H1 (cell line): ENCODE measurements around the gene MYO16. TPM values are rescaled to one million over a fixed set of nuclear protein-coding genes. Genes with fewer than 3 reads are reported as not detected.

Source experiments
- CTCF ChIA-PET: fragments of 300-600 bp; sonication (Branson Sonifier 250); formaldehyde crosslinking; loops from one replicate; lab custom pipeline; 2021; ENCODE audit not compliant: partially characterized antibody; lab: Charles Lee
- POLR2A ChIA-PET: fragments of 300-600 bp; sonication (Branson Sonifier 250); formaldehyde crosslinking; loops from one replicate; lab custom pipeline; 2021; ENCODE audit warnings: inconsistent platforms; ENCODE audit not compliant: partially characterized antibody; lab: Charles Lee
- DNase-seq, 2 experiments: peaks; one replicate each; pipeline versions ENCODE4 v3.0.0 to v3.0.0-alpha.2; 2010 to 2022; ENCODE audit warnings: low spot score in 2 of 2, low read depth in 1 of 2, mixed read lengths in 1 of 2
- FAIRE-seq: peaks from 2 replicates; lab custom pipeline; 2011; peaks lifted over from hg19 to GRCh38; lab: Jason Lieb, UNC
- H2AFZ ChIP-seq: 2 replicates; pipeline ENCODE4 v1.8.1; 2012; ENCODE audit warnings: low read length, inconsistent platforms
- H2AK5ac ChIP-seq: 2 replicates; pipeline ENCODE4 v1.6.1; 2013; ENCODE audit warnings: low read depth, low read length
- H2BK120ac ChIP-seq: replicated peaks from 2 replicates; pipeline ENCODE3; 2013; ENCODE audit warnings: low read depth, low read length, inconsistent platforms
- H2BK12ac ChIP-seq: 2 replicates; pipeline ENCODE4 v1.6.1; 2013; ENCODE audit warnings: low read depth, low read length
- H2BK15ac ChIP-seq: 2 replicates; pipeline ENCODE4 v1.6.1; 2013; ENCODE audit warnings: low read length
- H2BK20ac ChIP-seq: 2 replicates; pipeline ENCODE4 v1.6.1; 2013; ENCODE audit warnings: low read length
- H2BK5ac ChIP-seq: 2 replicates; pipeline ENCODE4 v1.6.1; 2013; ENCODE audit warnings: low read depth, low read length
- H3K14ac ChIP-seq: 2 replicates; pipeline ENCODE4 v1.6.1; 2013; ENCODE audit warnings: inconsistent platforms; ENCODE audit not compliant: insufficient read length
- H3K18ac ChIP-seq: 2 replicates; pipeline ENCODE4 v1.6.1; 2013; ENCODE audit warnings: low read length; ENCODE audit errors: extremely low read depth
- H3K23ac ChIP-seq: 2 replicates; pipeline ENCODE4 v1.6.1; 2013; ENCODE audit warnings: inconsistent platforms; ENCODE audit not compliant: insufficient read length
- H3K23me2 ChIP-seq: 2 replicates; pipeline ENCODE4 v1.6.1; 2013; ENCODE audit warnings: low read depth, low read length
- H3K27ac ChIP-seq: 2 replicates; pipeline ENCODE4 v1.6.1; 2011; ENCODE audit warnings: low read depth, low read length, inconsistent platforms
- H3K27me3 ChIP-seq, 4 experiments: replicated peaks in 1 of 4; 1 replicate in 1 of 4; 2 replicates in 3 of 4; pipeline versions ENCODE4 v1.6.1 to v1.8.1; 2011 to 2013; ENCODE audit warnings: low read length in 3 of 4, mild to moderate bottlenecking in 3 of 4, inconsistent platforms in 2 of 4, mixed read lengths in 2 of 4, moderate library complexity in 1 of 4; ENCODE audit not compliant: control insufficient read depth in 3 of 4, insufficient read depth in 3 of 4; ENCODE audit errors: extremely low read depth in 1 of 4
- H3K36me3 ChIP-seq, 4 experiments: 2 replicates each; pipeline versions ENCODE4 v1.6.1 to v1.8.1; 2011 to 2013; ENCODE audit warnings: mild to moderate bottlenecking in 4 of 4, low read length in 3 of 4, moderate library complexity in 2 of 4, control low read depth in 1 of 4, inconsistent platforms in 1 of 4; ENCODE audit not compliant: insufficient read depth in 4 of 4, control insufficient read depth in 2 of 4
- H3K4ac ChIP-seq: replicated peaks from 2 replicates; pipeline ENCODE3; 2013; ENCODE audit warnings: low read length, low read depth, mixed read lengths, inconsistent platforms; ENCODE audit not compliant: insufficient read length
- H3K4me1 ChIP-seq, 4 experiments: replicated peaks in 1 of 4; 1 replicate in 1 of 4; 2 replicates in 3 of 4; pipeline versions ENCODE4 v1.6.1 to v1.8.1; 2011 to 2013; ENCODE audit warnings: low read length in 3 of 4, inconsistent platforms in 2 of 4, mixed read lengths in 1 of 4; ENCODE audit not compliant: insufficient read depth in 4 of 4, control insufficient read depth in 3 of 4
- H3K4me2 ChIP-seq, 2 experiments: 2 replicates each; pipeline versions ENCODE4 v1.6.1 to v1.8.1; 2011 to 2013; ENCODE audit warnings: low read depth in 2 of 2, low read length in 2 of 2, control low read depth in 1 of 2, inconsistent platforms in 1 of 2, mild to moderate bottlenecking in 1 of 2; ENCODE audit not compliant: insufficient read depth in 1 of 2
- H3K4me3 ChIP-seq, 4 experiments: fragments of 200-600, 300-600 bp in 1 of 4; sonication (generic), shearing (Covaris generic), sonication (Bioruptor Twin) in 1 of 4; 2 replicates each; pipeline versions ENCODE4 v1.5.1 to v1.8.1; 2011 to 2016; ENCODE audit warnings: low read length in 4 of 4, low read depth in 3 of 4, control low read depth in 2 of 4, inconsistent platforms in 2 of 4, mild to moderate bottlenecking in 2 of 4, mixed read lengths in 1 of 4, moderate library complexity in 1 of 4; ENCODE audit not compliant: insufficient read depth in 2 of 4; ENCODE audit errors: extremely low read depth in 1 of 4
- H3K56ac ChIP-seq: replicated peaks from 2 replicates; pipeline ENCODE3; 2013; ENCODE audit warnings: low read depth, mild to moderate bottlenecking, mixed read lengths, low read length, inconsistent platforms; ENCODE audit not compliant: insufficient read length
- H3K79me1 ChIP-seq: 2 replicates; pipeline ENCODE4 v1.6.1; 2013; ENCODE audit warnings: low read depth, low read length, control low read depth
- H3K79me2 ChIP-seq, 2 experiments: 2 replicates each; pipeline versions ENCODE4 v1.6.1 to v1.8.1; 2012 to 2013; ENCODE audit warnings: low read length in 2 of 2, mild to moderate bottlenecking in 2 of 2, inconsistent platforms in 1 of 2; ENCODE audit not compliant: insufficient read depth in 2 of 2, control insufficient read depth in 1 of 2
- H3K9ac ChIP-seq, 4 experiments: replicated peaks in 1 of 4; 1 replicate in 1 of 4; 2 replicates in 3 of 4; pipeline versions ENCODE4 v1.6.1 to v1.8.1; 2011 to 2013; ENCODE audit warnings: low read depth in 3 of 4, low read length in 3 of 4, control low read depth in 2 of 4, mild to moderate bottlenecking in 2 of 4, moderate library complexity in 2 of 4, inconsistent platforms in 1 of 4; ENCODE audit errors: extremely low read depth in 1 of 4
- H3K9me3 ChIP-seq, 2 experiments: 2 replicates each; pipeline versions ENCODE4 v1.6.1 to v1.8.1; 2012 to 2013; ENCODE audit warnings: mild to moderate bottlenecking in 2 of 2, moderate library complexity in 2 of 2, control low read depth in 1 of 2, inconsistent platforms in 1 of 2, low read depth in 1 of 2, low read length in 1 of 2, mixed read lengths in 1 of 2; ENCODE audit not compliant: insufficient read depth in 2 of 2
- H4K20me1 ChIP-seq, 2 experiments: replicated peaks in 1 of 2; 2 replicates each; pipeline versions ENCODE3 to v1.8.1; 2011 to 2013; ENCODE audit warnings: inconsistent platforms in 2 of 2, low read length in 2 of 2, mild to moderate bottlenecking in 1 of 2; ENCODE audit not compliant: insufficient read depth in 2 of 2, control insufficient read depth in 1 of 2
- H4K5ac ChIP-seq: 2 replicates; pipeline ENCODE4 v1.6.1; 2013; ENCODE audit warnings: low read length, low read depth, mixed read lengths, inconsistent platforms; ENCODE audit not compliant: insufficient read length
- H4K8ac ChIP-seq: 2 replicates; pipeline ENCODE4 v1.8.0; 2013; ENCODE audit warnings: mild to moderate bottlenecking, moderate library complexity, low read length, inconsistent platforms; ENCODE audit not compliant: insufficient read depth; ENCODE audit errors: extremely low read depth
- H4K91ac ChIP-seq: replicated peaks from 2 replicates; pipeline ENCODE3; 2013; ENCODE audit warnings: low read length, mixed read lengths, inconsistent platforms; ENCODE audit not compliant: insufficient read length
- ASH2L ChIP-seq: fragments of 200-600, 300-600 bp; sonication (generic); IDR thresholded peaks from one replicate; pipeline ENCODE4 v1.7.1; 2017; ENCODE audit warnings: low read length
- CEBPB ChIP-seq: IDR thresholded peaks from 2 replicates; pipeline ENCODE4 v1.6.1; 2012; ENCODE audit warnings: low read depth, low read length
- E2F6 ChIP-seq: IDR thresholded peaks from 2 replicates; pipeline ENCODE4 v1.6.1; 2012; ENCODE audit warnings: inconsistent platforms
- EGR1 ChIP-seq: IDR thresholded peaks from 2 replicates; pipeline ENCODE4 v1.6.1; 2011; ENCODE audit warnings: low read depth, low read length, borderline replicate concordance
- JUN ChIP-seq: IDR thresholded peaks from 2 replicates; pipeline ENCODE4 v1.6.1; 2011; ENCODE audit warnings: low read depth, mild to moderate bottlenecking, improper control_type of control experiment, low read length
- KDM5A ChIP-seq: fragments of 200-600 bp; IDR thresholded peaks from 2 replicates; pipeline ENCODE4 v1.7.1; 2012; ENCODE audit warnings: mild to moderate bottlenecking, low read length, inconsistent platforms, mixed read lengths
- RFX5 ChIP-seq: IDR thresholded peaks from 2 replicates; pipeline ENCODE4 v1.6.1; 2011; ENCODE audit warnings: low read depth, low read length, improper control_type of control experiment, borderline replicate concordance
- SIN3A ChIP-seq, 2 experiments: IDR thresholded peaks in 1 of 2; conservative IDR thresholded peaks in 1 of 2; 2 replicates each; pipeline ENCODE4 v1.6.1; 2011 to 2012; ENCODE audit warnings: low read length in 2 of 2, improper control_type of control experiment in 1 of 2, low read depth in 1 of 2, mild to moderate bottlenecking in 1 of 2
- SP1 ChIP-seq: IDR thresholded peaks from 2 replicates; pipeline ENCODE4 v1.6.1; 2011; ENCODE audit warnings: low read depth, low read length
- USF2 ChIP-seq: IDR thresholded peaks from 2 replicates; pipeline ENCODE4 v1.6.1; 2011; ENCODE audit warnings: low read length, improper control_type of control experiment
- polyA plus RNA-seq, 7 experiments: library from polyadenylated mRNA; depleted of rRNA in 3 of 7; stranded (reverse) in 5 of 7; unstranded in 2 of 7; fragments of >200 nt in 5 of 7; fragments of 200-250 nt in 2 of 7; gene quantifications; 1 replicate in 5 of 7; 2 replicates in 1 of 7; 4 replicates in 1 of 7; pipeline versions ENCODE4 v1.2.1 to v1.2.3, GENCODE V29; 2011 to 2013; ENCODE audit warnings: missing spikeins in 2 of 7, mixed read lengths in 2 of 7
- total RNA-seq: library from RNA; stranded (reverse); fragmentation: NEBNext Ultra II Directional; extraction: Animal tissue kit (Norgen Biotek cat#: 25700); gene quantifications from 2 replicates; pipeline ENCODE4 v1.2.1, GENCODE V29; 2021

MYO16 gene
- total and polyA plus RNA-seq, 2 of the 8 experiments (the other 6 are each of a cell fraction or from before 2014, with no cell fraction given) = 0.02 to 0.22 TPM

- Histone ChIP-seq H3K9me3 (no peaks in the 10 kb centered on the region), H3K27ac (no peak overlapping the region), H2BK12ac (no peak overlapping the region), H3K18ac (no peak overlapping the region), H3K79me2 (no peaks in the 10 kb centered on the region), H2BK5ac (no peak overlapping the region), H2BK15ac (no peak overlapping the region), H3K23me2 (no peaks in the 10 kb centered on the region), H3K56ac (no peak overlapping the region), H3K9ac (no peak overlapping the region), H3K27me3 (no peaks in the 10 kb centered on the region), H4K91ac (no peak overlapping the region), H2AFZ (no peak overlapping the region), H3K4me3 (no peak overlapping the region), H3K4ac (no peak overlapping the region), H4K8ac (no peak overlapping the region), H3K36me3 (no peaks in the 10 kb centered on the region), H3K4me1 (no peaks in the 10 kb centered on the region), H4K5ac (no peak overlapping the region), H4K20me1 (no peaks in the 10 kb centered on the region), H2BK20ac (no peak overlapping the region), H3K79me1 (no peaks in the 10 kb centered on the region), H3K23ac (no peak overlapping the region), H2AK5ac (no peak overlapping the region), H3K14ac (no peak overlapping the region), H3K4me2 (no peak overlapping the region), H2BK120ac (no peak overlapping the region)
- POLR2A ChIA-PET = no interaction called here
- FAIRE-seq (no peak), DNase-seq (no peak)
- TF ChIP-seq SIN3A (conservative IDR thresholded peaks at IDR 0.05 in 1 of 2, IDR thresholded peaks at IDR 0.05 in 1 of 2; ENCODE audit: low read depth in 1 of 2, low read length in 2 of 2) (no peak), E2F6 (no peak), CEBPB (no peak), USF2 (no peak), JUN (no peak), ASH2L (no peak), EGR1 (no peak), SP1 (no peak), RFX5 (no peak), KDM5A (no peak)
- CTCF ChIA-PET = no interaction called here
These were observed 328.6 kb downstream of the MYO16 start for GRCh38 chr13:108958013-108958376.
